DOHH2 (cell line): ENCODE measurements around the gene OR8I2.
"Not testable (repeated sequence)": the region's sequence is repeated elsewhere in the genome, so short reads cannot be mapped to it uniquely, and the experiment has no call there.

Source experiments
- CTCF ChIP-seq: fragments of 200-600 bp; sonication (generic); IDR thresholded peaks from one replicate; pipeline ENCODE4 v1.5.1; 2014; ENCODE audit warnings: antibody characterized with exemption, mild to moderate bottlenecking, low read depth, low read length; ENCODE audit not compliant: poor library complexity, severe bottlenecking
- EZH2phosphoT487 ChIP-seq: fragments of 200-600 bp; sonication (generic); IDR thresholded peaks from 2 replicates; pipeline ENCODE4 v1.6.1; 2017; ENCODE audit warnings: borderline replicate concordance, mild to moderate bottlenecking, antibody characterized with exemption, low read length, moderate library complexity, mixed read lengths

GRCh38 chr11:56057661-56058237, 35.4 kb upstream of the OR8I2 start:
- not testable (repeated sequence) for TF ChIP-seq CTCF, EZH2phosphoT487
